ENCODE measurements around the gene NR2E3.

NR2E3 gene

DNA sequence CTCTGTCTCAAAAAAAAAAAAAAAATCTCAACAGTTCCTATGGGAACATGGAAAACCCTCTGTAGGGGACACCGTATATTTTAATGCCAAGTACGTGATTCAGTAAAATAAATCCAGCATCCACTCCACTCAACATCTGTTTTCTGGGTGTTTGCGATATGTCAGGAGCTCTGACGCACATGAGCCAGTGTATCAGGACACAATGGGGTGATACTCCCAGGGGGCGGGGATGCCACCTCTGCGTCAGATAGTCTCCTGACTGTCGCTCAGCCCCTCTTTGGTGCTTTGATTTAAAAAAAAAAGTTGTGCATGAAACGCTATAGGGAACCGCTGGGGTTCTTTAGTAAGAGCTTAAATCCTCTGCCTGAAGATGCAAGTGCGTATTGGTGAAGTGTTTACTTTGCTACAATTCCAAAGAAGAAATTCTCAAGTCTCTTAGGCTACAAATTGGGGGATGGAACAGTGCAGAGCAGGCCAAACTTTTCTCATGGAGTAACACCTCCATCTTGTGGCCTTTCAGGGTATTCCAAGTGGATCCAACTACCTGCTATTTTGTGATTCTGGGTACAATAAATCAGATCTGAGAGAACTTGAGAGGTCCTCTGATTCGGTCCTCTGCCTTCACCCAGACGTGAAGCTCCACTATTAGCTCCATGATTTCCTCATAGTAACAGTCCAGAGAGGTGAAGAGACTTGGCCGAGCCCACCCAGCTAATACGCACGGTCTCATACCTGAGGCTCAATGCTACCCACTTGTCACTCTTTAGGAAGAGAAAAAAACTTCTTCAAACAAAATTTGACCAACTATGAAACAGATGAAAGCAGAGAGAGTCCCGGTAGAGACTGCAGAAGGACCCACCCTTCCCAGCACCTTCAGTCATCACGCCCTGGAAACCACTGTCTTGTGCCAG is 9.3 kb upstream of the NR2E3 start:
- H3K4me2 ChIP-seq (ENCODE audit: low read length): no peak overlapping the region
- no peaks in the 10 kb centered on the region for H3K36me3 ChIP-seq (replicated peaks; ENCODE audit: low read depth, low read length)
- H3K79me2 ChIP-seq (ENCODE audit: low read length): no peaks in the 10 kb centered on the region
- 0 out of 2 replicates have a peak overlapping the region, but pooled peaks have one; percentile 1 for H2AFZ ChIP-seq (ENCODE audit: low read depth, low read length)
- H3K4me1 ChIP-seq (ENCODE audit: low read length): peaks cover 23% of the 10 kb centered on the region
- H3K9me3 ChIP-seq (ENCODE audit: insufficient read depth, low read length): no peaks in the 10 kb centered on the region
- TF ChIP-seq EZH2phosphoT487 (IDR thresholded peaks at IDR 0.05; ENCODE audit: low read depth): no peak
- TF ChIP-seq, protein P1, sequence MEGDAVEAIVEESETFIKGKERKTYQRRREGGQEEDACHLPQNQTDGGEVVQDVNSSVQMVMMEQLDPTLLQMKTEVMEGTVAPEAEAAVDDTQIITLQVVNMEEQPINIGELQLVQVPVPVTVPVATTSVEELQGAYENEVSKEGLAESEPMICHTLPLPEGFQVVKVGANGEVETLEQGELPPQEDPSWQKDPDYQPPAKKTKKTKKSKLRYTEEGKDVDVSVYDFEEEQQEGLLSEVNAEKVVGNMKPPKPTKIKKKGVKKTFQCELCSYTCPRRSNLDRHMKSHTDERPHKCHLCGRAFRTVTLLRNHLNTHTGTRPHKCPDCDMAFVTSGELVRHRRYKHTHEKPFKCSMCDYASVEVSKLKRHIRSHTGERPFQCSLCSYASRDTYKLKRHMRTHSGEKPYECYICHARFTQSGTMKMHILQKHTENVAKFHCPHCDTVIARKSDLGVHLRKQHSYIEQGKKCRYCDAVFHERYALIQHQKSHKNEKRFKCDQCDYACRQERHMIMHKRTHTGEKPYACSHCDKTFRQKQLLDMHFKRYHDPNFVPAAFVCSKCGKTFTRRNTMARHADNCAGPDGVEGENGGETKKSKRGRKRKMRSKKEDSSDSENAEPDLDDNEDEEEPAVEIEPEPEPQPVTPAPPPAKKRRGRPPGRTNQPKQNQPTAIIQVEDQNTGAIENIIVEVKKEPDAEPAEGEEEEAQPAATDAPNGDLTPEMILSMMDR (IDR thresholded peaks at IDR 0.05; ENCODE audit: low read depth, low read length): peak; percentile 92
- no peak overlapping the region for H3K4me3 ChIP-seq (ENCODE audit: low read length)
- no peak overlapping the region for H3K9ac ChIP-seq (ENCODE audit: low read length)
- H3K27ac ChIP-seq (ENCODE audit: low read length): no peak overlapping the region
- no peaks in the 10 kb centered on the region for H3K27me3 ChIP-seq (ENCODE audit: low read depth, low read length)
- H4K20me1 ChIP-seq (ENCODE audit: insufficient read depth, low read length): no peaks in the 10 kb centered on the region

DNA sequence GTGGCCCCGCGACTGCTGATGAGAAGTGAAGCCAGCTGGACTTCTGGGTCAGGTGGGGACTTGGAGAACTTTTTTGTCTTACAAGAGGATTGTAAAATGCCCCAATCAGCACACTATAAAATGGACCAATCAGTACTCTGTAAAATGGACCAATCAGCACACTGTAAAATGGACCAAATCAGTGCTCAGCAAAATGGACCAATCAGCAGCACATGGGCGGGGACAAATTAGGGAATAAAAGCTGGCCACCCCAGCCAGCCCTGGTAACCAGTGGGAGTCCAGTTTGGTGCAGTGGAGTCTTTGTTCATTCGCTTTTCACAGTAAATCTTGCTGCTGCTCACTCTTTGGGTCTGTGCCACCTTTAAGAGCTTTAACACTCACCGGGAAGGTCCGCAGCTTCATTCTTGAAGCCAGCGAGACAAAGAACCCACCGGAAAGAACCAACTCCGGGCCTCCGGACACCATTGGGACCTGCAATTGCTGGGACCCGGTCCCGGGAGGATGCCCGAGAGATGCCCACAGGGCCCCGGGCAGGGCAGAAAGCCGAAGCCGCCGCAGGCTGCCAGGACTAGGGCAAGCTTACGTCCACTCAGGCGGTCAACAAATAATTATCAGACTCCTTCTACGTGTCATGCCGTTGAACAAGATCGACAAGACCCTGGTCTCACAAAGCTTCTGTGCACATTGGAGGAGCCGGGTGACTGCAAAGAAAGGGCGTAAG is 8.3 kb upstream of the NR2E3 start:
- H3K27me3 ChIP-seq (ENCODE audit: low read depth, low read length): no peaks in the 10 kb centered on the region
- no peaks in the 10 kb centered on the region for H3K36me3 ChIP-seq (replicated peaks; ENCODE audit: low read depth, low read length)
- H2AFZ ChIP-seq (ENCODE audit: low read depth, low read length): no peak overlapping the region
- H3K4me1 ChIP-seq (ENCODE audit: low read length): peaks cover 23% of the 10 kb centered on the region
- H3K79me2 ChIP-seq (ENCODE audit: low read length): no peaks in the 10 kb centered on the region
- H3K4me2 ChIP-seq (ENCODE audit: low read length): no peak overlapping the region
- H3K27ac ChIP-seq (ENCODE audit: low read length): no peak overlapping the region
- no peak for TF ChIP-seq EZH2phosphoT487 (IDR thresholded peaks at IDR 0.05; ENCODE audit: low read depth)
- no peaks in the 10 kb centered on the region for H3K9me3 ChIP-seq (ENCODE audit: insufficient read depth, low read length)
- no peak overlapping the region for H3K4me3 ChIP-seq (ENCODE audit: low read length)
- H4K20me1 ChIP-seq (ENCODE audit: insufficient read depth, low read length): no peaks in the 10 kb centered on the region
- H3K9ac ChIP-seq (ENCODE audit: low read length): no peak overlapping the region

DNA sequence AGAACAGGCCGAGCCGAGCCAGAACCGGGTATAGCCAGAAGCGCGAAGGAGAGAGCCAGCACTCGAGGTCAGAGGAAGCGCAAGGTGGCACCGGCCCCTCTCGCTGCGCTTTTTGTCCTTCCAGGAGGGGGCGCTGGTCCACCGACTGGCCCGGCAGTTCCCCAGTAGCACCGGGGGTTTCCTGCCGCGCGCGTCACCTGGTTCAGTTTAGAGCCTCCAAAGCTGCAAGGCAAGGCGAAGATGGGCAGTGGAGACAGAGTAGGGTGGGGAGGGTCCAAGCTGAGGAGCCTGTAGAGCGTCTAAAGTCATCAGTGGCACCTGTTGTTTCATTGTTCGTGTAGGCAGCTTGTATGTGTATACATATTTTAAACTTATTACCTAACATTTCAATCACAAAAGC is 7.6 kb upstream of the NR2E3 start:
- Histone ChIP-seq H3K79me2 (ENCODE audit: low read length) (no peaks in the 10 kb centered on the region), H2AFZ (ENCODE audit: low read depth, low read length) (peak overlapping the region; percentile 19; the same call in 1 of the 2 replicates), H4K20me1 (ENCODE audit: insufficient read depth, low read length) (no peaks in the 10 kb centered on the region), H3K9me3 (ENCODE audit: insufficient read depth, low read length) (no peaks in the 10 kb centered on the region), H3K27ac (ENCODE audit: low read length) (no peak overlapping the region), H3K4me3 (ENCODE audit: low read length) (no peak overlapping the region), H3K4me1 (ENCODE audit: low read length) (peaks cover 23% of the 10 kb centered on the region), H3K36me3 (replicated peaks; ENCODE audit: low read depth, low read length) (no peaks in the 10 kb centered on the region), H3K9ac (ENCODE audit: low read length) (no peak overlapping the region), H3K4me2 (ENCODE audit: low read length) (peak overlapping the region; percentile 36), H3K27me3 (ENCODE audit: low read depth, low read length) (no peaks in the 10 kb centered on the region)
- no peak for TF ChIP-seq EZH2phosphoT487 (IDR thresholded peaks at IDR 0.05; ENCODE audit: low read depth)
- TF ChIP-seq, protein P1 (IDR thresholded peaks at IDR 0.05; ENCODE audit: low read depth, low read length): peak; percentile 78

DNA sequence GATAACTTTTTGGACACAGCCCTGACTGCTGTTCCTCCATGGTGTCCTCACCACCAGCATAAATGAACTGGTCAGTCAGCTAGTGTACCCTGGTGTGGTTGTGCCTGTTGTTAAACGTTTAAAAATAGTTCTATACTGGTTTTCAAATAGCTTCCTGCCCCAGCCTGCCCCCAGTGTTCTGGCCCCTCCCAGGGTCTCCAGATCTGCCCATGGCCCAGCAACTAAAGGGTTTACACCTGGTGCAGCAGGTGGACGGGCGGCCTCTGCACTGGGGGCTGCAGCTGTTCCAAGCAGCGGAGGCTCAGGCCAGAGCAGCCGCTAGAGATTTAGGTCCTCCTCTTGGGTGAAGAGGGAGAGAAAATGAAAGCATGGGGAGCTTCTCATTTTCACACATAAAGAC is 6.1 kb upstream of the NR2E3 start:
- H3K9ac ChIP-seq (ENCODE audit: low read length): no peak overlapping the region
- peaks cover 23% of the 10 kb centered on the region for H3K4me1 ChIP-seq (ENCODE audit: low read length)
- H3K36me3 ChIP-seq (replicated peaks; ENCODE audit: low read depth, low read length): no peaks in the 10 kb centered on the region
- H3K4me2 ChIP-seq (ENCODE audit: low read length): peak overlapping the region; percentile 31
- no peaks in the 10 kb centered on the region for H3K27me3 ChIP-seq (ENCODE audit: low read depth, low read length)
- no peaks in the 10 kb centered on the region for H3K9me3 ChIP-seq (ENCODE audit: insufficient read depth, low read length)
- no peak overlapping the region for H2AFZ ChIP-seq (ENCODE audit: low read depth, low read length)
- H4K20me1 ChIP-seq (ENCODE audit: insufficient read depth, low read length): no peaks in the 10 kb centered on the region
- H3K27ac ChIP-seq (ENCODE audit: low read length): no peak overlapping the region
- TF ChIP-seq, protein P1 (IDR thresholded peaks at IDR 0.05; ENCODE audit: low read depth, low read length): no peak
- TF ChIP-seq EZH2phosphoT487 (IDR thresholded peaks at IDR 0.05; ENCODE audit: low read depth): no peak
- H3K79me2 ChIP-seq (ENCODE audit: low read length): no peaks in the 10 kb centered on the region
- H3K4me3 ChIP-seq (ENCODE audit: low read length): no peak overlapping the region
